BJ (cell line): Measurements from ENCODE around the gene SPAG17. TPM values are rescaled to one million over a fixed set of nuclear protein-coding genes. Genes with fewer than 3 reads are reported as not detected.

ENCODE experiments used
- CTCF ChIA-PET: fragments of 350-600 bp; formaldehyde crosslinking; extraction: SDS; loops from one replicate; lab custom pipeline; 2021; ENCODE audit warnings: antibody characterized with exemption, inconsistent platforms; lab: Yijun Ruan, JAX
- POLR2A ChIA-PET: fragments of 300-600 bp; sonication (Branson Sonifier 250); formaldehyde crosslinking; extraction: SDS; loops from one replicate; lab custom pipeline; 2021; ENCODE audit warnings: antibody characterized with exemption; lab: Charles Lee
- DNase-seq: peaks from one replicate; pipeline ENCODE4 v3.0.0-alpha.2; 2011; ENCODE audit warnings: low read depth
- H3K27me3 ChIP-seq: 2 replicates; pipeline ENCODE4 v1.6.0; 2011; ENCODE audit warnings: low read length; ENCODE audit not compliant: control insufficient read depth, insufficient read depth
- H3K36me3 ChIP-seq: 2 replicates; pipeline ENCODE4 v1.5.1; 2011; ENCODE audit warnings: low read length; ENCODE audit not compliant: control insufficient read depth, insufficient read depth
- H3K4me3 ChIP-seq: 2 replicates; pipeline ENCODE4 v1.5.1; 2011; ENCODE audit warnings: low read depth, mild to moderate bottlenecking, control low read depth, low read length
- CTCF ChIP-seq: IDR thresholded peaks from 2 replicates; pipeline ENCODE4 v1.5.1; 2011; ENCODE audit warnings: low read depth, mild to moderate bottlenecking, control low read depth, inconsistent platforms, low read length, moderate library complexity; ENCODE audit not compliant: insufficient read depth
- polyA plus RNA-seq: library from polyadenylated mRNA; depleted of rRNA; stranded (reverse); fragments of >200 nt; gene quantifications from 2 replicates; pipeline ENCODE4 v1.2.3, GENCODE V29; 2011

Gene SPAG17
- polyA plus RNA-seq, 1 experiment = 0.09 TPM

GRCh38 chr1:118115567-118116295 lies 69.3 kb downstream of the SPAG17 start:
- TF ChIP-seq CTCF = no peak
- Histone ChIP-seq H3K4me3 (no peak overlapping the region), H3K36me3 (no peaks in the 10 kb centered on the region), H3K27me3 (no peaks in the 10 kb centered on the region)
- DNase-seq = no peak
- ChIA-PET CTCF (interaction anchor here (0.6 to 1.5 kb wide), 2 partner anchors 18 to 120 kb away, joined by 3 to 4 read pairs; no protein-coding TSS in a partner anchor), POLR2A (no interaction called here)

GRCh38 chr1:118113261-118113660 lies 71.8 kb downstream of the SPAG17 start:
- DNase-seq = no peak
- POLR2A ChIA-PET = no interaction called here
- CTCF ChIA-PET = no interaction called here

GRCh38 chr1:118110580-118110979 lies 74.4 kb downstream of the SPAG17 start:
- no peak for DNase-seq
- CTCF ChIA-PET = interaction anchor here (1.1 kb wide), 1 partner anchor 8 kb away, joined by 3 read pairs; no protein-coding TSS in a partner anchor

More at GRCh38 chr1:118113261-118113660, 71.8 kb downstream of the SPAG17 start:
- H3K27me3 ChIP-seq = 0 out of 2 replicates have a peak, but pooled peaks cover 2% of the 10 kb centered on the region
- H3K36me3 ChIP-seq = no peaks in the 10 kb centered on the region
- no peak overlapping the region for H3K4me3 ChIP-seq
- TF ChIP-seq CTCF = no peak

GRCh38 chr1:118104951-118105350 lies 80.1 kb downstream of the SPAG17 start:
- Histone ChIP-seq H3K27me3 (peaks cover 5% of the 10 kb centered on the region), H3K36me3 (no peaks in the 10 kb centered on the region), H3K4me3 (no peak overlapping the region)
- CTCF ChIA-PET = no interaction called here
- DNase-seq = no peak
- no peak for TF ChIP-seq CTCF
- POLR2A ChIA-PET = no interaction called here

More at GRCh38 chr1:118110580-118110979, 74.4 kb downstream of the SPAG17 start:
- POLR2A ChIA-PET = no interaction called here
- Histone ChIP-seq H3K4me3 (no peak overlapping the region), H3K27me3 (peaks cover 5% of the 10 kb centered on the region), H3K36me3 (no peaks in the 10 kb centered on the region)
- no peak for TF ChIP-seq CTCF

GRCh38 chr1:118102445-118102844 lies 82.6 kb downstream of the SPAG17 start:
- Histone ChIP-seq H3K36me3 (no peaks in the 10 kb centered on the region), H3K4me3 (no peak overlapping the region), H3K27me3 (peaks cover 3% of the 10 kb centered on the region)
- no peak for TF ChIP-seq CTCF
- no peak for DNase-seq
- ChIA-PET CTCF (interaction anchor here (0.8 to 1.4 kb wide), 3 partner anchors 17 to 50 kb away, joined by 3 to 4 read pairs (median 4); no protein-coding TSS in a partner anchor), POLR2A (no interaction called here)
